NB4 (cell line): Measurements from ENCODE around the gene LIFR.

Experiments used
- MYC ChIP-seq: IDR thresholded peaks from 2 replicates; pipeline ENCODE4 v1.6.1; 2011; ENCODE audit warnings: low read depth, low read length
- TF ChIP-seq, protein P1 (sequence below): IDR thresholded peaks from one replicate; pipeline ENCODE4 v1.5.1; 2012; ENCODE audit warnings: low read depth, low read length
- TF ChIP-seq, protein P2 (sequence below): IDR thresholded peaks from 2 replicates; pipeline ENCODE4 v1.6.1; 2011; ENCODE audit warnings: low read depth, low read length

DNA sequence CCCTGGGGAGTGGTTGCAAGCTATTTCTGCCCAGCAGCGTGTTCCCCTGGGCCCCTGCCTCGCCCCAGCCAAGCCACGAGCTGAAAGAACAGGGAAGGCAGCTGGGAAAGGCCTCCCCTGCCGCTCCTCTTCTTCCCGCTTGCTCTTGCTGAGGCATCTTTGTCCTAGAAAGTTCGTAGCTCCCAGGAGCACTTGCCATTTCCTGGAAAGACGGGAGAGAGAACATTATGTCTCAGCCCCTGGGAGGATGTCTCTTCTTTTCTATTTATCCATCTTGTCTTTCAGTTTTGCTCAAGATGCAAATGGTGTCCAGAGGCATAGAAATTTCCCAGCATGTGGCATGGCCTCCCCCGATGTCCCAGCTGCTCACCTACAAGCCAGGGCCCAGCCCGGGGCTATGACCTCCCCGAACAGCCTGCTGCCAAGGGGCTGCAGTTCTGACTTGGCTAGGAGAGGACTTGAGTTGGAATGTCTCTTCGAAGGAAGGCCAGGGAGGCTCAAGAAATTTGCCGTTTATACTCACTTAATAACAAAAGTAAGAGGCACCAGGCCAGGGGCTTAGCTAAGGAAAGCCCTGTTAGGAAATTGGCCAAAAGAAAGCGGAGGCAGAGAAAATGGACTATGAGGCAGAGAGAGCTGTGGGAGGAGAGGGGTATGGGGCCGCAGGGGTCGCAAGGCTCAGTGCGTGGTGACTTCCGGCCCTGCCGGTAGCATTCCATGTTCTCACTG is 87.3 kb downstream of the LIFR start:
- no peak for TF ChIP-seq MYC
- TF ChIP-seq, protein P1, sequence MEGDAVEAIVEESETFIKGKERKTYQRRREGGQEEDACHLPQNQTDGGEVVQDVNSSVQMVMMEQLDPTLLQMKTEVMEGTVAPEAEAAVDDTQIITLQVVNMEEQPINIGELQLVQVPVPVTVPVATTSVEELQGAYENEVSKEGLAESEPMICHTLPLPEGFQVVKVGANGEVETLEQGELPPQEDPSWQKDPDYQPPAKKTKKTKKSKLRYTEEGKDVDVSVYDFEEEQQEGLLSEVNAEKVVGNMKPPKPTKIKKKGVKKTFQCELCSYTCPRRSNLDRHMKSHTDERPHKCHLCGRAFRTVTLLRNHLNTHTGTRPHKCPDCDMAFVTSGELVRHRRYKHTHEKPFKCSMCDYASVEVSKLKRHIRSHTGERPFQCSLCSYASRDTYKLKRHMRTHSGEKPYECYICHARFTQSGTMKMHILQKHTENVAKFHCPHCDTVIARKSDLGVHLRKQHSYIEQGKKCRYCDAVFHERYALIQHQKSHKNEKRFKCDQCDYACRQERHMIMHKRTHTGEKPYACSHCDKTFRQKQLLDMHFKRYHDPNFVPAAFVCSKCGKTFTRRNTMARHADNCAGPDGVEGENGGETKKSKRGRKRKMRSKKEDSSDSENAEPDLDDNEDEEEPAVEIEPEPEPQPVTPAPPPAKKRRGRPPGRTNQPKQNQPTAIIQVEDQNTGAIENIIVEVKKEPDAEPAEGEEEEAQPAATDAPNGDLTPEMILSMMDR: no peak
- TF ChIP-seq, protein P2, sequence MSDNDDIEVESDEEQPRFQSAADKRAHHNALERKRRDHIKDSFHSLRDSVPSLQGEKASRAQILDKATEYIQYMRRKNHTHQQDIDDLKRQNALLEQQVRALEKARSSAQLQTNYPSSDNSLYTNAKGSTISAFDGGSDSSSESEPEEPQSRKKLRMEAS: no peak
